C4-2B (cell line): Measurements from ENCODE around the gene CTNNA2.

Source experiments
- ZFX ChIP-seq: fragments of 450-650 bp; IDR thresholded peaks from 2 replicates; pipeline ENCODE4 v1.6.1; 2017
- TF ChIP-seq, protein P1 (sequence below): fragments of 450-650 bp; conservative IDR thresholded peaks from 2 replicates; pipeline ENCODE4 v1.5.1; 2017; ENCODE audit warnings: mild to moderate bottlenecking

DNA sequence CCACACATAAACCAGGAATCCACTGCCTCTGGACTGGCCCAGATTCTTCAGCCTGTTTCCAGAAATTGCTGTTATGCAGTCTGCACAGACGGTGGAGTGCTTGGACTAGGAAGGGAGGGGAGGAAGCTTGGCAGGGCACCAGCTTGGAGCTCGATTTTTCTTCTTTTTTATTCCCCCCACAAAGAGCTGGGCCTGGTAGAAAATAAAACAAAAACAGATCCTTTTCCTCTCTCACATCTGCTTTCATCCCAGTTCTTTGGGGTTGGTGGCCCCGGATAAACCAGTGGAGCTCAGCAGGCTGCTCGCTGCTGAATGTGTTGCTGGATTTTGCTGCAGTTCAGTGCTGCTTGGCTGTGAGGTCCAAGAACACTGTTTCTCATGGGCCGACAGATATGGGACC is 775.7 kb downstream of the CTNNA2 start:
- TF ChIP-seq, protein P1, sequence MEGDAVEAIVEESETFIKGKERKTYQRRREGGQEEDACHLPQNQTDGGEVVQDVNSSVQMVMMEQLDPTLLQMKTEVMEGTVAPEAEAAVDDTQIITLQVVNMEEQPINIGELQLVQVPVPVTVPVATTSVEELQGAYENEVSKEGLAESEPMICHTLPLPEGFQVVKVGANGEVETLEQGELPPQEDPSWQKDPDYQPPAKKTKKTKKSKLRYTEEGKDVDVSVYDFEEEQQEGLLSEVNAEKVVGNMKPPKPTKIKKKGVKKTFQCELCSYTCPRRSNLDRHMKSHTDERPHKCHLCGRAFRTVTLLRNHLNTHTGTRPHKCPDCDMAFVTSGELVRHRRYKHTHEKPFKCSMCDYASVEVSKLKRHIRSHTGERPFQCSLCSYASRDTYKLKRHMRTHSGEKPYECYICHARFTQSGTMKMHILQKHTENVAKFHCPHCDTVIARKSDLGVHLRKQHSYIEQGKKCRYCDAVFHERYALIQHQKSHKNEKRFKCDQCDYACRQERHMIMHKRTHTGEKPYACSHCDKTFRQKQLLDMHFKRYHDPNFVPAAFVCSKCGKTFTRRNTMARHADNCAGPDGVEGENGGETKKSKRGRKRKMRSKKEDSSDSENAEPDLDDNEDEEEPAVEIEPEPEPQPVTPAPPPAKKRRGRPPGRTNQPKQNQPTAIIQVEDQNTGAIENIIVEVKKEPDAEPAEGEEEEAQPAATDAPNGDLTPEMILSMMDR: peak; percentile 30
- no peak for TF ChIP-seq ZFX
